ENCODE data around the gene MXI1.

DNA sequence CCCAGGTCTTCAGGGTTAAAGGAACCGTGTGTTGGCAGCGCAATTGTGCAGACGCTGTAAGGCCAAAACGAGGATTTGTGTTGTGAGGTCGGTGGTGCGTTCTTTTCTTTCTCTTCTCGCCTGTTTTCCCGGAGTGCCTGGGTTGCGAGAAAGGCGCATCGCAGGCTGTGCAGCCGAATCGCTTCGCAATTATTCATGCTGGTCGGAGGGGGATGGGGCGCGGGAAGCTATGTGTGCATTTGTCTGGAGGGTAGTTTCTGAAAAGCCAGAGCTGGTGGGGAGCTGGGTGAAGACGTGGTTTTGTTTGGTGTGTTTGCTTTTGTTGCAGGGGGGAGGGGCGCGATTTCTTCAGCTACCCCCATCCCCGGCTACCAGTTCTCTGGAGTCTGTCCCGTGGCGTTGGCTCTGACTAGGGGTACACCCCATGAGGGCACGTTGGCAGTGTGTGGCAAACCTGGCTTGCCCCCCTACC is 2.1 kb downstream of the MXI1 start:
- no peak for TF ChIP-seq CTCF (conservative IDR thresholded peaks at IDR 0.05)
- TF ChIP-seq EZH2 (IDR thresholded peaks at IDR 0.05; ENCODE audit: low read depth), result no peak

All from PC-9 (cell line).